Measurements from ENCODE around the gene TOP1.

TOP1 gene

DNA sequence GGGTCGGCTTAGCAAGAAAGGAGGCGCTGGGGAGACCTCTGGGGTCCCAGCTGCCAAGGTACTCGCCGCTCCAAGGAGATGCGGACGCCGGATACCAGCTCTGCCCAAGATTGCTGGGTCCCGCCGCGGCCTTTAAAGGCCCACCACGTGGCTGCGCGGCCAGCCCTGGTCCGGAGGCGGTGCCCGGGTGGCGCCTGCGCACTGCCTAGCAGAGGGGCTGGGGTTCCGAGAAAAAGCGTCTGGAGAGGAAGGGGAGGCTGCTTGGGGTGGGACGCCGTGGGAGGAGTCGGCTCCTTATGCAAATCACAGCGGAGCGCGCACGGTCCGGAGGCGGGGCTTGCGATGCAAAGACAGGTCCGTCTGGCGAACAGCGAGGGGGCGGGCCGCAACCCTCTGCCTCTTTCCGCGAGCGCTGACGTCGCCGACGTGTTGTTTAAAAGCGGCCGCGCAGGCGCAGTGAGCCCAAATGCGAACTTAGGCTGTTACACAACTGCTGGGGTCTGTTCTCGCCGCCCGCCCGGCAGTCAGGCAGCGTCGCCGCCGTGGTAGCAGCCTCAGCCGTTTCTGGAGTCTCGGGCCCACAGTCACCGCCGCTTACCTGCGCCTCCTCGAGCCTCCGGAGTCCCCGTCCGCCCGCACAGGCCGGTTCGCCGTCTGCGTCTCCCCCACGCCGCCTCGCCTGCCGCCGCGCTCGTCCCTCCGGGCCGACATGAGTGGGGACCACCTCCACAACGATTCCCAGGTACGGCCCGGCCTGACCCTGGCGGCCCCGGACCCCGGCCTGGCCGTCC is at the start of gene TOP1:
Gene TOP1, plus strand, starts transcription at position 464 of the 791 bp plus-strand sequence. Its CDS starts 246 bp downstream, at position 710.
- TF ChIP-seq, protein P1, sequence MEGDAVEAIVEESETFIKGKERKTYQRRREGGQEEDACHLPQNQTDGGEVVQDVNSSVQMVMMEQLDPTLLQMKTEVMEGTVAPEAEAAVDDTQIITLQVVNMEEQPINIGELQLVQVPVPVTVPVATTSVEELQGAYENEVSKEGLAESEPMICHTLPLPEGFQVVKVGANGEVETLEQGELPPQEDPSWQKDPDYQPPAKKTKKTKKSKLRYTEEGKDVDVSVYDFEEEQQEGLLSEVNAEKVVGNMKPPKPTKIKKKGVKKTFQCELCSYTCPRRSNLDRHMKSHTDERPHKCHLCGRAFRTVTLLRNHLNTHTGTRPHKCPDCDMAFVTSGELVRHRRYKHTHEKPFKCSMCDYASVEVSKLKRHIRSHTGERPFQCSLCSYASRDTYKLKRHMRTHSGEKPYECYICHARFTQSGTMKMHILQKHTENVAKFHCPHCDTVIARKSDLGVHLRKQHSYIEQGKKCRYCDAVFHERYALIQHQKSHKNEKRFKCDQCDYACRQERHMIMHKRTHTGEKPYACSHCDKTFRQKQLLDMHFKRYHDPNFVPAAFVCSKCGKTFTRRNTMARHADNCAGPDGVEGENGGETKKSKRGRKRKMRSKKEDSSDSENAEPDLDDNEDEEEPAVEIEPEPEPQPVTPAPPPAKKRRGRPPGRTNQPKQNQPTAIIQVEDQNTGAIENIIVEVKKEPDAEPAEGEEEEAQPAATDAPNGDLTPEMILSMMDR (IDR thresholded peaks at IDR 0.05; ENCODE audit: insufficient read depth, low read depth, low read length, missing control alignments): no peak
- peak; percentile 100 for DNase-seq (ENCODE audit: low read depth)

DNA sequence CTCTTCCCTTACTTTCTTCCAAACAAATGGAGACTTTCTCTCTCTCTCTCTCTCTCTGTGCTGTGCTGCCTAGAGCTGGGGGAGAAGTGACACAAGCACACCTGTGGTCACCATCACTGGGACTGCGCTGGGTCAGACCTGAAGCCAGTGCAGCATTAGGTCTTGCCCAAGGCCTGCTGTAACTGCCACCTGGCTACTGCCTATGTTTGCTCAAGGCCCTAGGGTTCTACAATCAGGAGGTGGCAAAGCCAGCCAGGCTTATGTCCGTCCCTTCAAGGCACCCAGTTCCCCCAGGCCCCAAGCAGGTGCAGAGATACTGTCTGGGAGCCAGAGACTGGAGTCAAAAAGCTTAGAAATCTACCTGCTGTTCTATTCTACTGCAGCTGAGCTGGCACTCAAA is 49.4 kb upstream of the TOP1 start:
- no peak overlapping the region for H3K4me3 ChIP-seq (ENCODE audit: low read depth, low read length)
- TF ChIP-seq, protein P1 (IDR thresholded peaks at IDR 0.05; ENCODE audit: insufficient read depth, low read depth, low read length, missing control alignments): no peak
- no peak for DNase-seq (ENCODE audit: low read depth)

More for the DNA sequence above, at the start of gene TOP1:
- peak within 1 kb of the TSS; percentile 87 for H3K4me3 ChIP-seq (ENCODE audit: low read depth, low read length)

DNA sequence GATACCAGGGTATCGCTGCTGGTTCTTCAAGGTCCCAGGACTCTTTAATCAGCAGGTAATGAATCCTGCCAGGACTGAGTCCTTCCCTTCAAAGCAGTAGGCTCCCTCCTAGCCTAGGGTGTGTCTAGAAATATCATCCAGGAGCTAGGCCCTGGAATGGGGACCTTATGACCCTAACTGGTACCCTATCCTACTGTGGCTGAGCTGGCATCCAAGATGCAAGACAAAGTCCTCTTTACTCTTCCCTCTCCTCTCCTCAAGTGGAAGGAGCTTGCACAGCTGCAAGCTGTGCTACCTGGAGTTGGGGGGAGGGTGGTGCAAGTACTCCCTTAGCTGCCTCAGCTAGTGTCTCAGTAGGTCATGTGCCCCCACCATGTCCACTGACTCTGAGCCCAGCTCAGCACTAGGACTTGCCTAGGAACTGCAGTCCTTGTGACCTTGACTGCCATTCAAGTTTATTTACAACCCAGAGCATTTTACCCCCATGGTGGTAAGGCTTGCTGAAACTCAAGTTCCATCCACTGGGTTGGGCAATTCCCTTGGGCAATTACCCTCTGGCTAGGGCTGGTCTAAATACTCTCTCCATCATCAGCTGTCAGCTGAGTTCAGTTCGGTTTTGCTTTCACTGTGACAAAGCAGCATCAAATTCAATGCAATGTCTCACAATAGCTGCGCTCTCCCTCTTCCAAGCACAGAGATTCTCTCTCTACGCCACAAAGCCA is 48.4 kb upstream of the TOP1 start:
- peak overlapping the region; percentile 21; the same call in 1 of the 2 replicates for H3K4me3 ChIP-seq (ENCODE audit: low read depth, low read length)
- peak; percentile 79 for DNase-seq (ENCODE audit: low read depth)
- TF ChIP-seq, protein P1 (IDR thresholded peaks at IDR 0.05; ENCODE audit: insufficient read depth, low read depth, low read length, missing control alignments): no peak

DNA sequence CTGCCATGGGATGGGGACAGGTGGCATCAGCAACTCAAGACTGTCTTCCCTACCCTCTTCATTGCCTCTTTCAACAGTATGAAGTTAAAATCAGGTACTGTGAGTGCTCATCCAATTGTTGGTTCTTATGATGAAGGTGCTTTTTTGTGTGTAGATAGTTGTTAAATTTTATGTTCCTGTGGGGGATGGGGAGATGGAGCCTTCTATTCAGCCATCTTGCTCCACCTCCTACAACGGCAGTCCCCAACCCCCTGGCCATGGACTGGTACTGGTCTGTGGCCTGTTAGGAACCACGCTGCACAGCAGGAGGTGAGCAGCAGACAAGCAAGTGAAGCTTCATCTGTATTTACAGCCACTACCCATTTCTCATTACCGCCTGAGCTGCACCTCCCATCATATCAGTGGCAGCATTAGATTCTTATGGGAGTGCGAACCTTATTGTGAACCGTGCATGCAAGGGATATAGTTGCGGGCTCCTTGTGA is 47.8 kb upstream of the TOP1 start:
- peak overlapping the region; percentile 21; the same call in 1 of the 2 replicates for H3K4me3 ChIP-seq (ENCODE audit: low read depth, low read length)
- TF ChIP-seq, protein P1 (IDR thresholded peaks at IDR 0.05; ENCODE audit: insufficient read depth, low read depth, low read length, missing control alignments): no peak
- DNase-seq (ENCODE audit: low read depth): no peak

DNA sequence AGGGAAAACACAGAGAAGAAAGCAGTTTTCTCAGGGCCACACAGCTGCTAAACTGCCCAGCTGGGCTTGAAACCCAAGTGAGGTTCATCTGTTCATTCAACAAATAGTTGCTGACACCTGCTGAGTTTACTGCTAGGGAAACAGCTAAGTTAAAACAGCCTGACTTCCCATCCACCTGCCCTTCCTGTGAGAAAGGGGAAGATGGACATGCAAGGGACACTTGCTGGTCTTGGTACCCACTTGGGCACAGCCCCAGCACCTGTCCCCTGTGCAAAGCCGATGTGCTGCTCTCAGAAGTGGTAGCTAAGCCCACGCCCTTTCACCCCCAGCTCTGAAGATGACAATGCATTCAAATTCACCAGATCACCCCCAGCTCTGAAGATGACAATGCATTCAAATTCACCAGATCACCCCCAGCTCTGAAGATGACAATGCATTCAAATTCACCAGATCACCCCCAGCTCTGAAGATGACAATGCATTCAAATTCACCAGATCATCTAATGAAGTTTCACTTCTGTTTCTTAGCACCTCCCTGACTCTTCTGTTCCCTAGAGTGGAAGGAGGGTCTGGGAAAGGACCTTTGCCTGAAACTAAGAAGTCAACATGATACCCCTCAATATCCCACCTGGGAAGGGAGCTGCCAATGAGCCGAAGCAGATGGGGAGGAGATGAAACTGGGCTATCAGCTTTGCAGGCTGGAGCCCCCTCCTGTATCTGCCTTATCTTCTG is 46.0 kb upstream of the TOP1 start:
- DNase-seq (ENCODE audit: low read depth): no peak
- H3K4me3 ChIP-seq (ENCODE audit: low read depth, low read length): no peak overlapping the region
- TF ChIP-seq, protein P1 (IDR thresholded peaks at IDR 0.05; ENCODE audit: insufficient read depth, low read depth, low read length, missing control alignments): no peak

DNA sequence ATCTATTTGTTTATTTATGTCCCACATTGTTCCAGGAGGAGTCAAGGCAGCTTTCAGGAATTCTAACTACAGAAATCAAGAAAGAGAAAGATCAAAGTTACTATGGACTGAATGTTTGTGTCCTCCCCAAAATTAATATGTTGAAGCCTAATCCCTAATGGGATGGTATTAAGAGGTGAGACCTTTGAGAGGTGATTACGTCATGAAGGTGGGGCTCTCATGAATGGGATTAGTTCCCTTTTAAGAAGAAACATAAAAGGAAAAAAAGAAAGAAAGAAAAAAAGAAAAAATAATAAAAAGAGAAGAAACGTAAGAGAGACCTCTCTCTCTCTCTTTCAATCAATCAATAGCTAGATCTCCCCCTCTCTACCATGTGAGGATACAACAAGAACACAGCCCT is 44.7 kb upstream of the TOP1 start:
- TF ChIP-seq, protein P1 (IDR thresholded peaks at IDR 0.05; ENCODE audit: insufficient read depth, low read depth, low read length, missing control alignments): no peak
- no peak overlapping the region for H3K4me3 ChIP-seq (ENCODE audit: low read depth, low read length)
- no peak for DNase-seq (ENCODE audit: low read depth)

All from GM12865 (cell line).